Vagina (tissue), 2 donors: ENCODE data around the gene ASIC5. TPM values are rescaled to one million over a fixed set of nuclear protein-coding genes. Genes with fewer than 3 reads are reported as not detected.
A peak's percentile ranks its signal among the peaks of the same experiment; 100 is the strongest.

Experiments used
- DNase-seq, 2 donors: peaks; one replicate each; pipeline ENCODE4 v3.0.0-alpha.2; 2017; ENCODE audit errors: extremely low spot score in 2 of 2
- H3K27ac ChIP-seq: fragments of 200-600 bp; sonication (generic); one replicate; pipeline ENCODE4 v1.5.1; 2019
- H3K27me3 ChIP-seq: fragments of 200-600 bp; sonication (generic); one replicate; pipeline ENCODE4 v1.5.1; 2019
- H3K36me3 ChIP-seq, 2 donors: fragments of 200-600 bp; sonication (generic); one replicate each; pipeline ENCODE4 v1.5.1; 2017 to 2019
- H3K4me1 ChIP-seq: fragments of 200-600 bp; sonication (generic); one replicate; pipeline ENCODE4 v1.5.1; 2019
- H3K4me3 ChIP-seq, 2 donors: fragments of 200-600 bp; sonication (generic); 1 replicate in 1 of 2; 2 replicates in 1 of 2; pipeline ENCODE4 v1.5.1; 2016 to 2019
- H3K9me3 ChIP-seq: fragments of 200-600 bp; sonication (generic); one replicate; pipeline ENCODE4 v1.5.1; 2019
- POLR2A ChIP-seq, 2 donors: fragments of 450-650 bp; IDR thresholded peaks; one replicate each; pipeline ENCODE4 v1.6.1; 2017; ENCODE audit warnings: antibody characterized with exemption in 2 of 2, mild to moderate bottlenecking in 2 of 2, moderate library complexity in 2 of 2
- POLR2AphosphoS5 ChIP-seq, 2 donors: sonication (generic); formaldehyde crosslinking; IDR thresholded peaks; one replicate each; pipeline ENCODE4 v1.9.0; 2017; ENCODE audit warnings: antibody characterized with exemption in 2 of 2, mild to moderate bottlenecking in 2 of 2, low read depth in 1 of 2; ENCODE audit not compliant: insufficient read depth in 1 of 2
- intact Hi-C: fragments of 100-400 bp; cut with DNase I; formaldehyde crosslinking; loops from one replicate; pipeline ENCODE4 v1.15.1; 2023
- total RNA-seq: library from RNA; depleted of rRNA; stranded (reverse); fragments of >200 nt; gene quantifications from one replicate; pipeline ENCODE4 v1.2.3, GENCODE V29; 2016
- TF ChIP-seq, protein P1 (sequence below), 3 experiments: fragments of 450-650 bp in 2 of 3; fragments of 200-600 bp in 1 of 3; sonication (generic) in 1 of 3; IDR thresholded peaks; one replicate each; pipeline ENCODE4 v1.5.1; 2017 to 2019; ENCODE audit warnings: antibody characterized with exemption in 3 of 3, mild to moderate bottlenecking in 2 of 3, moderate library complexity in 2 of 3

Gene ASIC5
- total RNA-seq, 1 donor from 2014 or later, result not detected

DNA sequence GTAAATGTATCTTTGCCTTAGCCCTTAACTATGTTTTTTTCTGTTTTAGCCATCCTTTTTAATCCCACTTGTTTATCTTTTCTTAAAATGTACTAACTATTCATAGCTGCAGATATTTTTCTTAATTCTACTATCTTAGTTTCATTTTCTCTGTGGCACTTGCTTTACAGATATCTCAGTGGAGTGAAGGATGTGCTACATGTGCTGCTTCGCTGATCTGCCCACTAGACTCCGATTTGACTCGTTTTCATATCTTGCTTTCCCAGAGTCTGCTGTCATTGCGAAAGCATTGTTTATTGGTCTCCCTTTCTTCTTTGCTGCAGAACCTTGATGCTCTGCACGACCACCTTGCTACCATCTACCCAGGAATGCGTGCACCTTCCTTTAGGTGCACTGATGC lies 76.7 kb downstream of the ASIC5 start:
- Histone ChIP-seq H3K9me3 (no peaks in the 10 kb centered on the region), H3K4me1 (no peaks in the 10 kb centered on the region), H3K27me3 (no peaks in the 10 kb centered on the region), H3K27ac (no peak overlapping the region), H3K4me3 (no peak overlapping the region), H3K36me3 (no peaks in the 10 kb centered on the region)
- intact Hi-C loops, result no loop called here
- no peak for DNase-seq
- TF ChIP-seq POLR2AphosphoS5 (IDR thresholded peaks at IDR 0.05; ENCODE audit: insufficient read depth in 1 of 2, low read depth in 1 of 2), result no peak
- TF ChIP-seq, protein P1, sequence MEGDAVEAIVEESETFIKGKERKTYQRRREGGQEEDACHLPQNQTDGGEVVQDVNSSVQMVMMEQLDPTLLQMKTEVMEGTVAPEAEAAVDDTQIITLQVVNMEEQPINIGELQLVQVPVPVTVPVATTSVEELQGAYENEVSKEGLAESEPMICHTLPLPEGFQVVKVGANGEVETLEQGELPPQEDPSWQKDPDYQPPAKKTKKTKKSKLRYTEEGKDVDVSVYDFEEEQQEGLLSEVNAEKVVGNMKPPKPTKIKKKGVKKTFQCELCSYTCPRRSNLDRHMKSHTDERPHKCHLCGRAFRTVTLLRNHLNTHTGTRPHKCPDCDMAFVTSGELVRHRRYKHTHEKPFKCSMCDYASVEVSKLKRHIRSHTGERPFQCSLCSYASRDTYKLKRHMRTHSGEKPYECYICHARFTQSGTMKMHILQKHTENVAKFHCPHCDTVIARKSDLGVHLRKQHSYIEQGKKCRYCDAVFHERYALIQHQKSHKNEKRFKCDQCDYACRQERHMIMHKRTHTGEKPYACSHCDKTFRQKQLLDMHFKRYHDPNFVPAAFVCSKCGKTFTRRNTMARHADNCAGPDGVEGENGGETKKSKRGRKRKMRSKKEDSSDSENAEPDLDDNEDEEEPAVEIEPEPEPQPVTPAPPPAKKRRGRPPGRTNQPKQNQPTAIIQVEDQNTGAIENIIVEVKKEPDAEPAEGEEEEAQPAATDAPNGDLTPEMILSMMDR (IDR thresholded peaks at IDR 0.05), result no peak
- TF ChIP-seq POLR2A (IDR thresholded peaks at IDR 0.05), result no peak

DNA sequence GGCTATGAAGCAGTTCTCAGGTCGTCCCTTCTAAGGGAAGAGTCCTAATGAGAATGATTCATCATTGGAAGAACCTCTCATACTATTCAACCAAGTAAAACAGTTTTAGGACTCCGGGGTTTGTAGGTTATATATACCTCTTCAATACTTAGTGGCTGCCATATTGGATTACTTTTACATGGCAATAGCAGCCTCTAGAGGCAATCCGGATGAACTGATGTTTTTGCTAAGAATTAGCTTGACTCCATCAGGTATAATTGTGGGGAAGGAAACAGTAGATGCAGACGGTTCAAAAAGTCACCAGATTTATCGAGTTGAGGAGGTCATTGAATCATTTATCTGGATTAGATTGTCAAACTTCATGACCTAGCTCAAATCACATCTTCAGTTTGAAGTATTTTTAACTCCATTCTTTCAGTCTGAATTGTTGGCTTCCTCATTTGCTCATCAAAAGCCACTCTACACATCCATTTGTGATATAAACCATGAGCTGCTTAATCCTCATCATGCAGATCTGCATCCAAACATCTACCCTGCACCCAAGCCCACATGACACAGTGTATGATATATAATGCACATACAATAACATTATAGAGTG lies 78.9 kb downstream of the ASIC5 start:
- H3K4me3 ChIP-seq, result no peak overlapping the region
- no peaks in the 10 kb centered on the region for H3K36me3 ChIP-seq
- H3K27ac ChIP-seq, result no peak overlapping the region
- peaks cover 4% of the 10 kb centered on the region for H3K4me1 ChIP-seq
- no peaks in the 10 kb centered on the region for H3K27me3 ChIP-seq
- no peaks in the 10 kb centered on the region for H3K9me3 ChIP-seq
- no peak for TF ChIP-seq POLR2AphosphoS5 (IDR thresholded peaks at IDR 0.05; ENCODE audit: insufficient read depth in 1 of 2, low read depth in 1 of 2)
- TF ChIP-seq, protein P1 (IDR thresholded peaks at IDR 0.05), result peak; percentile 21 to 57 (median 54)
- TF ChIP-seq POLR2A (IDR thresholded peaks at IDR 0.05), result no peak
- intact Hi-C loops, result no loop called here
- DNase-seq, result no peak

DNA sequence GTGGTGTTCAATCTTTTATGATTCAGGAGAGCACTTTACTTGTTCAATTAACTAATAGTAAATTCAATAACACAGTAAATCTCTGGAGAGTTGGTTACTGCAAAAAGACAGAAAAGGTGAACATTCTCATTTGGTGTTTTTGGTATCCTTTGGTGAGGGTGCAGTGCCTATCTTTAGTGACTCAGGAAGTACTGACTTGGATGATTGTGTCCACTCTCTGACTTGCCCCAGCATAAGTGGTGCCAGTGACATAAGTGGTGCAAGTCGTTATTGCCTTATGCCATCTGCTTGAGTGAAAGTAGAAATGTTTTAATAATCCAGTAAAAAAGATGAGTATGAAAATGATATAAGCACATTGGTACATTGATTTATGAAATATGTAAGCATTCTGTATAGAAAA lies 80.2 kb downstream of the ASIC5 start:
- Histone ChIP-seq H3K9me3 (no peaks in the 10 kb centered on the region), H3K27me3 (no peaks in the 10 kb centered on the region), H3K4me3 (no peak overlapping the region), H3K36me3 (no peaks in the 10 kb centered on the region), H3K4me1 (peaks cover 4% of the 10 kb centered on the region), H3K27ac (no peak overlapping the region)
- no peak for TF ChIP-seq POLR2A (IDR thresholded peaks at IDR 0.05)
- no peak for TF ChIP-seq POLR2AphosphoS5 (IDR thresholded peaks at IDR 0.05; ENCODE audit: insufficient read depth in 1 of 2, low read depth in 1 of 2)
- TF ChIP-seq, protein P1 (IDR thresholded peaks at IDR 0.05), result no peak
- intact Hi-C loops, result no loop called here
- no peak for DNase-seq

DNA sequence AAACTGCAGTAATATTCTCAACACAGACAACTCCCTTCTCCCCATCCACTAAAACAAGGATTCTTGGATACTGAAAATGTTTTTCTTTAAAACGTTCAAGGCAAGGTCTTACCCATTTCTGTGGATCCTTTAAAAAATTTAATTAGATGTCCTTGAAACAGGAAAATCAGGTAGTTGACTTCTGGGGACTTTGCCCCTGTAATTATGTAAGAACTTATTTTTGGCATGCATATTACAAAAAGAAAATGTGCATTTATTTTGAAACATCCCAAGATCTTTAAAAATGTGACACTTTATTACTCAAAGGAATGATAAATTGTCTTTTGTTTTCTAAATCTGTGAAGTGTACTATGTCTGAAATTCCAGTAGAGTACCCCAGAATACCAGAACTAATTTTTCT lies 81.4 kb downstream of the ASIC5 start:
- Histone ChIP-seq H3K27ac (no peak overlapping the region), H3K9me3 (no peaks in the 10 kb centered on the region), H3K27me3 (no peaks in the 10 kb centered on the region), H3K4me3 (no peak overlapping the region), H3K36me3 (no peaks in the 10 kb centered on the region), H3K4me1 (peaks cover 4% of the 10 kb centered on the region)
- no peak for TF ChIP-seq POLR2A (IDR thresholded peaks at IDR 0.05)
- no peak for TF ChIP-seq POLR2AphosphoS5 (IDR thresholded peaks at IDR 0.05; ENCODE audit: insufficient read depth in 1 of 2, low read depth in 1 of 2)
- TF ChIP-seq, protein P1 (IDR thresholded peaks at IDR 0.05), result no peak
- DNase-seq, result no peak
- intact Hi-C loops, result no loop called here

DNA sequence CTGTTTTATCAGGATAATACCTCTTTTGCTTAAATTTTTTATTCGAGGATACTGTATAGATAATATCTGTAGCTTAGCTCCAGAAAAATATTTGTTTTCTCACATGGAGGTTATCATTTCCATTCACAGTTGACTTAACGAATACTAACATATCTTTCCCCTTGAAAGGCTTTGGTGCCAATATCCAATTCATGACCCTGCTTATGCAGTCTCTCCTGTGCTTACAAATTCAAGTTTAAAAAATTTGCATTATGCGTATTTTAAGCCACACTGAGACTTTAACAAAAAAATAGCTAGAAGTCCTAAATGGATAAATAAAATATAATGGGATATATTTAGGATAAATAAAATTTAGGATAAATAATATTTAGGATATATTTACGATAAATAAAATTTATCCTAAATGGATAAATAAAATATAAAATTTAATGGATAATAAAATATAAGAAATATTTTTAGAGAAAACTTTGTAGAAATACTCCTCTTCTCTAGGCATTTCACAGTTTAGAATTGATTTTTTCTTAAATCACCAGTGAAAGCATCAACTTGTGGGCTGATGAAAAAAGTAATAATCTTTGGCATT lies 84.7 kb downstream of the ASIC5 start:
- intact Hi-C loops, result no loop called here
- no peak for TF ChIP-seq POLR2AphosphoS5 (IDR thresholded peaks at IDR 0.05; ENCODE audit: insufficient read depth in 1 of 2, low read depth in 1 of 2)
- TF ChIP-seq, protein P1 (IDR thresholded peaks at IDR 0.05), result no peak
- no peak for TF ChIP-seq POLR2A (IDR thresholded peaks at IDR 0.05)
- H3K4me1 ChIP-seq, result peaks cover 4% of the 10 kb centered on the region

More for the DNA sequence above, 84.7 kb downstream of the ASIC5 start:
- no peak overlapping the region for H3K4me3 ChIP-seq
- H3K27me3 ChIP-seq, result no peaks in the 10 kb centered on the region
- no peaks in the 10 kb centered on the region for H3K36me3 ChIP-seq
- H3K27ac ChIP-seq, result no peak overlapping the region
- DNase-seq, result no peak
- H3K9me3 ChIP-seq, result no peaks in the 10 kb centered on the region
